Gastroesophageal sphincter (tissue), 3 donors: ENCODE measurements around the gene EDN1.

Source experiments
- POLR2AphosphoS5 ChIP-seq: sonication (generic); formaldehyde crosslinking; IDR thresholded peaks from one replicate; pipeline ENCODE4 v1.6.1; 2017; ENCODE audit warnings: antibody characterized with exemption
- TF ChIP-seq, protein P1 (sequence below), 4 experiments: fragments of 200-600 bp in 2 of 4; fragments of 450-650 bp in 2 of 4; sonication (generic) in 1 of 4; IDR thresholded peaks; one replicate each; pipeline ENCODE4 v1.5.1; 2017 to 2019; ENCODE audit warnings: antibody characterized with exemption in 4 of 4, mild to moderate bottlenecking in 2 of 4, moderate library complexity in 2 of 4

DNA sequence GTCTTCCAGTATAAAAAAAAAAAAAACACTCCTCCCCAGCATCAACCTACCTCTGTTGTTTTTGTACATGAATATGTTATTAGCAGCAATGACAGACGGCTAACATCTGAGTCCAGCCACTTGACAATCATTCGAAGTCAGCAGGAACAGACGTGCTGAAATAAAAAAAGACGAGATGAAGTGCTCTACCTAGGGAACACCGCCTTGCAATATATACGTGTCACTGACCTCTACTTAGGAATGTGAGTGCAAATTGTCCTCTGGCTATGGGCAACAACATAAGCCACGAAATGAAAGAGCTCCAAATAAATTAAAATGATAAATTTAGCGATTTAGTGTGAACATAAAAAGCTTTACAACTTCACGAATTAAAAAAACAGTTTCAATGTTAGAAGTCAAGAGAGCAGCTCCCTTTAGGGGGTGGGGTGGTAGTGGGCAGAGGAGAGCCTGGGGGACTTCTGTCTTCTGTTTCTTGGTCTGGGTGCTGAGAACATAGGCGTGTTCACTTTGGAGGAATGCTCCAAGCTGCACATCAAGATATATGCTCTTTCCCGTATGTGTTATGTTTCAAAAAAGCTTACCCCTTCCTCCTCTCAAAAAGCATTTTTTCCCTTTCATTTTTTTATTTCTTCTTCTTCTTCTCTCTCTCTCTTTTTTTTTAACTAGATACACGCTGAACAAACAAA, 23.3 kb downstream of the EDN1 start:
- TF ChIP-seq POLR2AphosphoS5, result no peak
- TF ChIP-seq, protein P1, sequence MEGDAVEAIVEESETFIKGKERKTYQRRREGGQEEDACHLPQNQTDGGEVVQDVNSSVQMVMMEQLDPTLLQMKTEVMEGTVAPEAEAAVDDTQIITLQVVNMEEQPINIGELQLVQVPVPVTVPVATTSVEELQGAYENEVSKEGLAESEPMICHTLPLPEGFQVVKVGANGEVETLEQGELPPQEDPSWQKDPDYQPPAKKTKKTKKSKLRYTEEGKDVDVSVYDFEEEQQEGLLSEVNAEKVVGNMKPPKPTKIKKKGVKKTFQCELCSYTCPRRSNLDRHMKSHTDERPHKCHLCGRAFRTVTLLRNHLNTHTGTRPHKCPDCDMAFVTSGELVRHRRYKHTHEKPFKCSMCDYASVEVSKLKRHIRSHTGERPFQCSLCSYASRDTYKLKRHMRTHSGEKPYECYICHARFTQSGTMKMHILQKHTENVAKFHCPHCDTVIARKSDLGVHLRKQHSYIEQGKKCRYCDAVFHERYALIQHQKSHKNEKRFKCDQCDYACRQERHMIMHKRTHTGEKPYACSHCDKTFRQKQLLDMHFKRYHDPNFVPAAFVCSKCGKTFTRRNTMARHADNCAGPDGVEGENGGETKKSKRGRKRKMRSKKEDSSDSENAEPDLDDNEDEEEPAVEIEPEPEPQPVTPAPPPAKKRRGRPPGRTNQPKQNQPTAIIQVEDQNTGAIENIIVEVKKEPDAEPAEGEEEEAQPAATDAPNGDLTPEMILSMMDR (IDR thresholded peaks at IDR 0.05), result no peak
